Measurements from ENCODE around the gene GIPR.
A peak's percentile ranks its signal among the peaks of the same experiment; 100 is the strongest.

The GIPR gene

GRCh38 chr19:45730368-45731288 is 62.6 kb downstream of the GIPR start, which contains the start of gene FBXO46 (continued):
- TF ChIP-seq, protein P1, sequence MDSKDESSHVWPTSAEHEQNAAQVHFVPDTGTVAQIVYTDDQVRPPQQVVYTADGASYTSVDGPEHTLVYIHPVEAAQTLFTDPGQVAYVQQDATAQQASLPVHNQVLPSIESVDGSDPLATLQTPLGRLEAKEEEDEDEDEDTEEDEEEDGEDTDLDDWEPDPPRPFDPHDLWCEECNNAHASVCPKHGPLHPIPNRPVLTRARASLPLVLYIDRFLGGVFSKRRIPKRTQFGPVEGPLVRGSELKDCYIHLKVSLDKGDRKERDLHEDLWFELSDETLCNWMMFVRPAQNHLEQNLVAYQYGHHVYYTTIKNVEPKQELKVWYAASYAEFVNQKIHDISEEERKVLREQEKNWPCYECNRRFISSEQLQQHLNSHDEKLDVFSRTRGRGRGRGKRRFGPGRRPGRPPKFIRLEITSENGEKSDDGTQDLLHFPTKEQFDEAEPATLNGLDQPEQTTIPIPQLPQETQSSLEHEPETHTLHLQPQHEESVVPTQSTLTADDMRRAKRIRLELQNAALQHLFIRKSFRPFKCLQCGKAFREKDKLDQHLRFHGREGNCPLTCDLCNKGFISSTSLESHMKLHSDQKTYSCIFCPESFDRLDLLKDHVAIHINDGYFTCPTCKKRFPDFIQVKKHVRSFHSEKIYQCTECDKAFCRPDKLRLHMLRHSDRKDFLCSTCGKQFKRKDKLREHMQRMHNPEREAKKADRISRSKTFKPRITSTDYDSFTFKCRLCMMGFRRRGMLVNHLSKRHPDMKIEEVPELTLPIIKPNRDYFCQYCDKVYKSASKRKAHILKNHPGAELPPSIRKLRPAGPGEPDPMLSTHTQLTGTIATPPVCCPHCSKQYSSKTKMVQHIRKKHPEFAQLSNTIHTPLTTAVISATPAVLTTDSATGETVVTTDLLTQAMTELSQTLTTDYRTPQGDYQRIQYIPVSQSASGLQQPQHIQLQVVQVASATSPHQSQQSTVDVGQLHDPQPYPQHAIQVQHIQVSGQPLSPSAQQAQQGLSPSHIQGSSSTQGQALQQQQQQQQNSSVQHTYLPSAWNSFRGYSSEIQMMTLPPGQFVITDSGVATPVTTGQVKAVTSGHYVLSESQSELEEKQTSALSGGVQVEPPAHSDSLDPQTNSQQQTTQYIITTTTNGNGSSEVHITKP (tag by site-specific recombination; IDR thresholded peaks at IDR 0.05), result peak; percentile 77
- TF ChIP-seq, protein P2, sequence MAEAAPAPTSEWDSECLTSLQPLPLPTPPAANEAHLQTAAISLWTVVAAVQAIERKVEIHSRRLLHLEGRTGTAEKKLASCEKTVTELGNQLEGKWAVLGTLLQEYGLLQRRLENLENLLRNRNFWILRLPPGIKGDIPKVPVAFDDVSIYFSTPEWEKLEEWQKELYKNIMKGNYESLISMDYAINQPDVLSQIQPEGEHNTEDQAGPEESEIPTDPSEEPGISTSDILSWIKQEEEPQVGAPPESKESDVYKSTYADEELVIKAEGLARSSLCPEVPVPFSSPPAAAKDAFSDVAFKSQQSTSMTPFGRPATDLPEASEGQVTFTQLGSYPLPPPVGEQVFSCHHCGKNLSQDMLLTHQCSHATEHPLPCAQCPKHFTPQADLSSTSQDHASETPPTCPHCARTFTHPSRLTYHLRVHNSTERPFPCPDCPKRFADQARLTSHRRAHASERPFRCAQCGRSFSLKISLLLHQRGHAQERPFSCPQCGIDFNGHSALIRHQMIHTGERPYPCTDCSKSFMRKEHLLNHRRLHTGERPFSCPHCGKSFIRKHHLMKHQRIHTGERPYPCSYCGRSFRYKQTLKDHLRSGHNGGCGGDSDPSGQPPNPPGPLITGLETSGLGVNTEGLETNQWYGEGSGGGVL (tag by site-specific recombination; IDR thresholded peaks at IDR 0.05), result peak; percentile 99
- TF ChIP-seq ZNF16 (tag by site-specific recombination; IDR thresholded peaks at IDR 0.05; ENCODE audit: low read depth) (no peak), MEIS1 (CRISPR knock-in tag; IDR thresholded peaks at IDR 0.05; ENCODE audit: borderline replicate concordance) (no peak), ZNF211 (tag by site-specific recombination; IDR thresholded peaks at IDR 0.05; ENCODE audit: low read depth) (no peak), ZNF394 (tag by site-specific recombination; IDR thresholded peaks at IDR 0.05; ENCODE audit: borderline replicate concordance) (peak; percentile 36; the same call in 1 of the 2 replicates), SALL2 (tag by site-specific recombination; IDR thresholded peaks at IDR 0.05; ENCODE audit: borderline replicate concordance) (no peak), ZNF362 (tag by site-specific recombination; IDR thresholded peaks at IDR 0.05) (peak; percentile 73; the same call in 1 of the 2 replicates), EGR2 (tag by site-specific recombination; IDR thresholded peaks at IDR 0.05; ENCODE audit: low read depth) (peak; percentile 52), ZBTB8A (tag by site-specific recombination; IDR thresholded peaks at IDR 0.05) (peak; percentile 31), TCF7L2 (IDR thresholded peaks at IDR 0.05; ENCODE audit: borderline replicate concordance, low read depth, low read length) (no peak), ZNF596 (tag by site-specific recombination; IDR thresholded peaks at IDR 0.05) (no peak), ZNF521 (tag by site-specific recombination; IDR thresholded peaks at IDR 0.05) (no peak), ZNF10 (tag by site-specific recombination; IDR thresholded peaks at IDR 0.05) (no peak; the same call in 1 of the 2 replicates), ZFP69B (tag by site-specific recombination; IDR thresholded peaks at IDR 0.05) (0 out of 2 replicates have a peak, but pooled peaks have one; percentile 37), ZNF510 (tag by site-specific recombination; IDR thresholded peaks at IDR 0.05; ENCODE audit: insufficient replicate concordance) (no peak), ZNF580 (tag by site-specific recombination; IDR thresholded peaks at IDR 0.05) (no peak), ZNF571 (tag by site-specific recombination; IDR thresholded peaks at IDR 0.05) (no peak), ZNF133 (tag by site-specific recombination; IDR thresholded peaks at IDR 0.05) (no peak), ZNF624 (tag by site-specific recombination; IDR thresholded peaks at IDR 0.05) (no peak), ZNF138 (tag by site-specific recombination; IDR thresholded peaks at IDR 0.05; ENCODE audit: borderline replicate concordance) (no peak), ZNF121 (tag by site-specific recombination; IDR thresholded peaks at IDR 0.05) (no peak), ZNF302 (tag by site-specific recombination; IDR thresholded peaks at IDR 0.05; ENCODE audit: low read depth) (no peak)
- TF ChIP-seq, protein P3, sequence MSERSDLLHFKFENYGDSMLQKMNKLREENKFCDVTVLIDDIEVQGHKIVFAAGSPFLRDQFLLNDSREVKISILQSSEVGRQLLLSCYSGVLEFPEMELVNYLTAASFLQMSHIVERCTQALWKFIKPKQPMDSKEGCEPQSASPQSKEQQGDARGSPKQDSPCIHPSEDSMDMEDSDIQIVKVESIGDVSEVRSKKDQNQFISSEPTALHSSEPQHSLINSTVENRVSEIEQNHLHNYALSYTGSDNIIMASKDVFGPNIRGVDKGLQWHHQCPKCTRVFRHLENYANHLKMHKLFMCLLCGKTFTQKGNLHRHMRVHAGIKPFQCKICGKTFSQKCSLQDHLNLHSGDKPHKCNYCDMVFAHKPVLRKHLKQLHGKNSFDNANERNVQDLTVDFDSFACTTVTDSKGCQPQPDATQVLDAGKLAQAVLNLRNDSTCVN (tag by site-specific recombination; optimal IDR thresholded peaks at IDR 0.05), result peak; percentile 78
- TF ChIP-seq, protein P4, sequence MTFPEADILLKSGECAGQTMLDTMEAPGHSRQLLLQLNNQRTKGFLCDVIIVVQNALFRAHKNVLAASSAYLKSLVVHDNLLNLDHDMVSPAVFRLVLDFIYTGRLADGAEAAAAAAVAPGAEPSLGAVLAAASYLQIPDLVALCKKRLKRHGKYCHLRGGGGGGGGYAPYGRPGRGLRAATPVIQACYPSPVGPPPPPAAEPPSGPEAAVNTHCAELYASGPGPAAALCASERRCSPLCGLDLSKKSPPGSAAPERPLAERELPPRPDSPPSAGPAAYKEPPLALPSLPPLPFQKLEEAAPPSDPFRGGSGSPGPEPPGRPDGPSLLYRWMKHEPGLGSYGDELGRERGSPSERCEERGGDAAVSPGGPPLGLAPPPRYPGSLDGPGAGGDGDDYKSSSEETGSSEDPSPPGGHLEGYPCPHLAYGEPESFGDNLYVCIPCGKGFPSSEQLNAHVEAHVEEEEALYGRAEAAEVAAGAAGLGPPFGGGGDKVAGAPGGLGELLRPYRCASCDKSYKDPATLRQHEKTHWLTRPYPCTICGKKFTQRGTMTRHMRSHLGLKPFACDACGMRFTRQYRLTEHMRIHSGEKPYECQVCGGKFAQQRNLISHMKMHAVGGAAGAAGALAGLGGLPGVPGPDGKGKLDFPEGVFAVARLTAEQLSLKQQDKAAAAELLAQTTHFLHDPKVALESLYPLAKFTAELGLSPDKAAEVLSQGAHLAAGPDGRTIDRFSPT (tag by site-specific recombination; IDR thresholded peaks at IDR 0.05), result no peak
- TF ChIP-seq, protein P5, sequence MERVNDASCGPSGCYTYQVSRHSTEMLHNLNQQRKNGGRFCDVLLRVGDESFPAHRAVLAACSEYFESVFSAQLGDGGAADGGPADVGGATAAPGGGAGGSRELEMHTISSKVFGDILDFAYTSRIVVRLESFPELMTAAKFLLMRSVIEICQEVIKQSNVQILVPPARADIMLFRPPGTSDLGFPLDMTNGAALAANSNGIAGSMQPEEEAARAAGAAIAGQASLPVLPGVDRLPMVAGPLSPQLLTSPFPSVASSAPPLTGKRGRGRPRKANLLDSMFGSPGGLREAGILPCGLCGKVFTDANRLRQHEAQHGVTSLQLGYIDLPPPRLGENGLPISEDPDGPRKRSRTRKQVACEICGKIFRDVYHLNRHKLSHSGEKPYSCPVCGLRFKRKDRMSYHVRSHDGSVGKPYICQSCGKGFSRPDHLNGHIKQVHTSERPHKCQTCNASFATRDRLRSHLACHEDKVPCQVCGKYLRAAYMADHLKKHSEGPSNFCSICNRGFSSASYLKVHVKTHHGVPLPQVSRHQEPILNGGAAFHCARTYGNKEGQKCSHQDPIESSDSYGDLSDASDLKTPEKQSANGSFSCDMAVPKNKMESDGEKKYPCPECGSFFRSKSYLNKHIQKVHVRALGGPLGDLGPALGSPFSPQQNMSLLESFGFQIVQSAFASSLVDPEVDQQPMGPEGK (tag by site-specific recombination; IDR thresholded peaks at IDR 0.05), result peak; percentile 91
